NCI-H524 (cell line): ENCODE data around the gene ANO8.

Experiments
- DNase-seq, 2 experiments: peaks; one replicate each; lab custom pipeline; 2025; lab: John Stamatoyannopoulos, UW

The ANO8 gene

GRCh38 chr19:17346109-17346671, 11.5 kb upstream of the ANO8 start:
- peak; percentile 14 to 66 for DNase-seq

- no peak for DNase-seq
These were observed 7.2 kb upstream of the ANO8 start for GRCh38 chr19:17341845-17342244.

GRCh38 chr19:17341386-17341785, 6.7 kb upstream of the ANO8 start:
- DNase-seq, result no peak

GRCh38 chr19:17340871-17341357, 6.3 kb upstream of the ANO8 start:
- no peak for DNase-seq

- DNase-seq, result no peak
These were observed 5.7 kb upstream of the ANO8 start for GRCh38 chr19:17340302-17340870.

GRCh38 chr19:17339088-17339741, 4.6 kb upstream of the ANO8 start:
- DNase-seq, result no peak

- no peak for DNase-seq
These were observed 3.9 kb upstream of the ANO8 start for GRCh38 chr19:17338433-17339078.

GRCh38 chr19:17337675-17338432, 3.2 kb upstream of the ANO8 start:
- DNase-seq, result no peak

GRCh38 chr19:17336872-17337674, 2.4 kb upstream of the ANO8 start, which contains the start of gene GTPBP3:
GTPBP3 (plus strand) TSS chr19:17337553; CDS start chr19:17337612, 59 bp downstream.
- peak; percentile 99 to 100 for DNase-seq

GRCh38 chr19:17335575-17335974, 920 bp upstream of the ANO8 start:
- no peak for DNase-seq

GRCh38 chr19:17333611-17334413, 843 bp downstream of the ANO8 start:
- DNase-seq, result no peak

- DNase-seq, result peak; percentile 32 to 48
These were observed 1.7 kb downstream of the ANO8 start for GRCh38 chr19:17332677-17333581.

- DNase-seq, result no peak
These were observed 2.3 kb downstream of the ANO8 start for GRCh38 chr19:17332360-17332676.

GRCh38 chr19:17331045-17331558, 3.6 kb downstream of the ANO8 start:
- no peak for DNase-seq

GRCh38 chr19:17330262-17331044, 4.2 kb downstream of the ANO8 start:
- DNase-seq, result no peak

- DNase-seq, result no peak
These were observed 5.0 kb downstream of the ANO8 start for GRCh38 chr19:17329366-17330261.
